Measurements from ENCODE around the gene RFX2. TPM values are rescaled to one million over a fixed set of nuclear protein-coding genes. Genes with fewer than 3 reads are reported as not detected.

The RFX2 gene
- total RNA-seq, 1 donor from 2014 or later, result 3.9 TPM

- DNase-seq (ENCODE audit: low read depth), result no peak
Observed at GRCh38 chr19:5955636-5955935, 154.7 kb downstream of the RFX2 start.

DNA sequence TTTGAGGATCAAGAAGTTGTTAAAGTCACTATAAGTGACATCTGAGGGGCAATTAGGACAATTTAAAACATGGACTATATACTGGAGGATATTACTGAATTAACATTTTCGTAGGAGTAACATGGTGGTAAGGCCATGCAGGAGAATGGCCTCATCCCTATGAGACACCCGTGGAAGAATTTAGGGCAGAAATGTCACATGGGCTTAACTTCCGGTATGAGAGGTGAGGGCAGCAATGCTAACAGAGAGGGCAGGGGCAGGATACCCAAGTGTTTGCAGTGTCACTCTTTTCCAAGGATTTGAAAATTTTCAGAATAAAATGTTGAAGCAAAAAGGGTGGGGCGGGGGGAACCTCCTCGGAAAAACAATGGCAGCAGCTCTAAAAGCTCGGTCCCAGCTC, 156.0 kb downstream of the RFX2 start:
- DNase-seq (ENCODE audit: low read depth), result no peak

DNA sequence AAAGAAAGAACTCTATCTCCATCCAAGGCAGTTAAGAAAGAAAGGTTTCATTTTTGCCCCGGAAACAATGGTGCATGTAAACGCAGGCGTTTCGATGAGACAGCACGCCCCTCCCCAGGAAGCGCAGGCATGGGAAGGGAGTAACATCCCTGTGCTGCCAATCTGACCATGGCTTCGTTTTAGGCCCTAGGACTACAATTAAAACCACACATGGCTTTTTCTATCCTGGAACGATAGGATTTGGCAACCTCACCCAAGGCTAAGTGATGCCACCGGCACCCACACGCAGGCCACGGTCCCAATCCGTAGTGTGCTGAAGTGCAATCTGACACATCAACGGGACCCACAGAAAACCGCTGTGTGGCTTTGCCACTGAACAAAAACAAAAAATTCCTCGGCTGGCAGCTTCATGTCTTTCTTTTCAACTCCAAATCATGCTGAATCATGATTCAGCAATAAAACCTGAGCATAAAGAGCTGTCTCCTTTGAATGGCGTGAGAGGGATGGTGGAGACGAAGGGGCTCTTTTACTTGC, 156.6 kb downstream of the RFX2 start:
- no peak for DNase-seq (ENCODE audit: low read depth)

DNA sequence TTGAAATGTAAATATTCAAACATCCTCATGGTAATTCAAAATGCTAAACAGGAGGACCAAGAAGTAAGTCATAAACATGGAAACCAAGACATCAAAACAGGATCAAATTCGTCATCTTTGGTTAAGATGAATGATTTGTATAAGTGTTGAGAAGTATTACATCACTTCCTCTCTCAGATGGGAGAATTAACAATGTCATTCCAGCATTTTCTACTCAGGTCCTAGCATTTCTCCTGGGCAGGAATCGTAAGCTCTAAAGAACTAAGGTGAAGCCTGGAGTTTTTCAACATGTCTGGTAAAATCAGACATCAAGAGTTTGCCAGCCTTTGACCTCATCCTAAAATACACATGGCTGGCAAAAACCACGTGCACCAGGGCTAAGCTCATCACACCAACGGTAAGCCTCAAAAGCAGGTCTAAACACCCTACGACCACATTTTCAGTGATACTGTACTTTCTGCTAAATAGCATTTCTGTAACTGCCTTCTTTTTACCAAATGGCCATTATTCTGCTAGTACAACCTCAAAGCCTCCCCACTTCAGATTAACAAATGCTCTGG, 157.2 kb downstream of the RFX2 start:
- no peak for DNase-seq (ENCODE audit: low read depth)

GRCh38 chr19:5952193-5953029, 157.9 kb downstream of the RFX2 start:
- no peak for DNase-seq (ENCODE audit: low read depth)

DNA sequence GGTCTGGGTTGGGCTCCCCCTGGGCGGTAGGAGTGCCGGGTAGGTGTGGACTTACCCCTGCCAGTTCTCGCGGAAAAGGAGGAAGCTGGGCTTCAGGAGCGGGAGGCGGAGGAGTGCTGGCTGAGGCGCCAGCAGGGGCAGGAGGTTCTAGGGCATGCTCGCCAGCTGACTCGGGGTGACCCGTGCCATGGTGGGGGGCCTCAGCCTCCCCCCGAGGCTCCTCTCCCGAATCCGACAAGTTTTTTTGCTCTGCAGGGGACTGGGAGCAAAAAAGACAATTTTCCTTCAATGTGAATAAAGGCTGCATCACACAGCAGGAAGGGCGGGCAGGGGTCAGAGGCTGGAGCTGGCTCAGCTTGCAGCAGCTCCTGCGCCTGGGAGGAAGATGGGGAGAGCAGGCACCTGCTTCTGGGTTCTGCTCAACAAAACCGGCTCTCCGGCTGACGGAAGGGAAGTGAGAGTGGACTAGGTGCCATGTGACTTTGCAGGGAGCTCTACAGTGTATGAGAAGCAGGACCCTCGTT, 158.9 kb downstream of the RFX2 start:
- no peak for DNase-seq (ENCODE audit: low read depth)

DNA sequence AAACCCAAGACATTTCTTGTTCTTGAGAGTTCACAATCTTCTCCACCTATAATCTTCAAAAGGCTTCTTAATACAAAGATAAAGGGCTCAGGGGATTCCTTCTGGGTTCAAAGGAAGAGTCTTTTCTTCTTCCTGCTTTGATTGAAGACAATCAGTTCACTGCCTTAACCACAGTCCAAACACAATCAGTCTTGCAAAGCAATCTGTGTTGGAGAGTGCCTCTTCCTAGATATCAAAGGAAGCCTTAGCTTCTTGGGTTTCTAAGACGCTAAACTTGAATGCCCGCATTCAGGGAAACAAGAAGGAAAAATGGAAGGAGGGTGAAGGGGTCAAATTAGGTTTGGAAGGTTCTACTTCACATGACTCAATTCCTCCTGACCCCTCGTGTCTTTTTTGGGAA, 159.6 kb downstream of the RFX2 start:
- DNase-seq (ENCODE audit: low read depth), result no peak

DNA sequence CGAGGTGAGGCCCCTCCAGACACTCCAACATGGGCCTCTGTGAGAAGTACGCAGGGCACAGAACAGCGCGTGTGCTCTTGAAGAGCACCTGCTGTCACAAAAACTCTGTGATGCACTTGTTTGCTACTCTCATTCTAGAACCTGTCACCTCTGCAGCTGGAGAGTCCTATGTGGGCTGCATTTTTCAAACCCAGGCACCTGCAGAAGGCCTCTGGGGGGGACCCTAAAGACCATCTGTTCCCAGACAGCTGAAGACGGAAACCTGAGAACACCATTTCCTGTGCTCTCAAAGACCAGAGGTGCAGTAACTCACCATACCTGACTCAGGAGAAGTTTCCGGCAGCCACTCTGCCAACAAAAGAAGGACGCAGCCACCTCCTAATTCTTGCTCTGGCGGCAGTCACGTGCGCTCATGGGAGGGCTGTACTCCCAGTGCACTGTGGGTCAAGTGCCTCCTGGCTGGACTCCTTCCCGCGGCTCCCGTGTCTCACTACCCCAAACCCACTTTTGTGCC, 160.5 kb downstream of the RFX2 start:
- DNase-seq (ENCODE audit: low read depth), result no peak

DNA sequence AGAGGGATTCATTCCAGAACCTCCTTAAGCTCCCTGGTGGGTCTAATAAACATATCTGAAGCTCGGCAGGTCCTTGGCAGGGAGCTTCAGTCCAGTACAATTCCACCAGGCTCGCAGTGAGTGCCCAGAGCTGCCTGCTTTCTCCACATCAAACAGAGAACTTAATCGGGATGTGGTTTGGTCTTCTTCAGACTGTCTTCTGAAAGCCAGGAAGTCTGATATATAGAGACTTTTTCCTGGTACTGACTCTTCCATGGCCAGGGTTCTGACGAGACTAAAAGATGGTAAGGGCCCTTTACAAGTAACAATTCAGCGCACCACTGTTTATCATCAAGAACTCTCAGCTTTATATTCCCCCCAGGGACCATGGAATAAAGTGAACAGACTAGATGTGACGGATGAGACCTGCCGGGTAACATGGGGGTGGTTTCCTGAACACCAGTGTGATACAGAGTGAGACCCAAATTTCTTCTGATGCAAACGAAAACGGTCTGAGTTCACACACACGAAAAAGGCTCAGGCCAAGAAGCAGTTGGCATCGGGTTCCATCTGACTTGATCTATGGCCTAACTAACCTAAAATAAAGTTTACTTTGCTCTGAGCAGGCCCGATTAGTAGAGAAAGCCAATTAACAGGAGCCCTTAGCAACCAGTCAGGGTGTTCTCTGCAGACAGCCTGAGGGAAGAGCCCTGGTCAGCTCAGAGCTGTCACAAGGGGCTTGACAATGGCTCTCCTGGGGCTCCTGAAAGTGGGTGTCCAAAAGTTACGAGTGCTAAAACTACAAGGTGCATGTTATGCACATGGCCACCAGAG, 161.3 kb downstream of the RFX2 start:
- DNase-seq (ENCODE audit: low read depth), result no peak

DNA sequence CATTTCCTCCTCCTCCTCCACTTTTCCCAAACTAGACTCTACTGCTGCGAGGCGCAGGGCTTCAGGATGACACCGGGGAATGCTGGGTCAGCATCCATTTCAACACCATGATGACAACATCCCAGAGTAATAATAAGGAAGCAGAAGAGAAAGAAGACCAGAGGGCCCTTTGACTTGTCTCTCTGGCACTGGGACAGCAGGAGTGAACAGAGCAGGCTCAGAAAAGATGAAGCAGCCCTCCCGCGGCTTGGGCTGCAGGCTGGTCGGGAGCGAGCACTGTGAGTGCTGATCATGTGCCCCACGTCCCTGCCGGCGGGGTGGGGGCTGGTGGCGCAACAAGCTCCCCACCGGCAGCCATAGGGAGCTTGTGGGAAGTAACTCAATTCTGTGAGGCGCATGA, 162.9 kb downstream of the RFX2 start:
- DNase-seq (ENCODE audit: low read depth), result no peak

GRCh38 chr19:5943623-5944022, 166.7 kb downstream of the RFX2 start:
- no peak for DNase-seq (ENCODE audit: low read depth)

Other genes with a start within 250 kb of the RFX2 start
- gene FUT5, start 240.0 kb downstream of the RFX2 start, total RNA-seq, result not detected in 2 replicates
- 104 and 529 TPM in 2 replicates for gene NDUFA11, start 206.7 kb downstream of the RFX2 start, total RNA-seq
- gene VMAC, start 205.6 kb downstream of the RFX2 start, total RNA-seq, result 5.9 and 6.6 TPM in 2 replicates
- gene CAPS, start 196.2 kb downstream of the RFX2 start, total RNA-seq, result 5.3 and 11.5 TPM in 2 replicates
- 28.3 and 78.8 TPM in 2 replicates for gene RANBP3, start 132.4 kb downstream of the RFX2 start, total RNA-seq
- gene ACSBG2, start 25.2 kb upstream of the RFX2 start, total RNA-seq, result not detected in 2 replicates
- gene MLLT1, start 169.5 kb upstream of the RFX2 start, total RNA-seq, result 1.7 and 5.4 TPM in 2 replicates
- gene ACER1, start 223.1 kb upstream of the RFX2 start, total RNA-seq, result not detected in 2 replicates